B cell (primary cell): Measurements from ENCODE around the gene PTPN6. TPM values are rescaled to one million over a fixed set of nuclear protein-coding genes. Genes with fewer than 3 reads are reported as not detected.

Source experiments
- ATAC-seq: fragments of 200-7000 bp; cut with Tn5 transposase; one replicate; pipeline ENCODE4 v1.10.0; 2021; ENCODE audit warnings: low read depth, mild to moderate bottlenecking, moderate number of reproducible peaks, moderate library complexity
- CTCF ChIA-PET: fragments of 350-600 bp; sonication (Branson Sonifier 250); formaldehyde crosslinking; loops from one replicate; lab custom pipeline; 2021; ENCODE audit warnings: antibody characterized with exemption, inconsistent platforms; lab: Charles Lee
- POLR2A ChIA-PET: fragments of 350-600 bp; sonication (Branson Sonifier 250); formaldehyde crosslinking; loops from one replicate; lab custom pipeline; 2021; ENCODE audit warnings: antibody characterized with exemption; lab: Charles Lee
- DNase-seq: peaks from one replicate; pipeline ENCODE4 v3.0.0; 2013
- H2AFZ ChIP-seq: 2 replicates; pipeline ENCODE4 v1.6.1; 2012; ENCODE audit warnings: mild to moderate bottlenecking, low read depth, low read length; ENCODE audit not compliant: insufficient read depth, poor library complexity, severe bottlenecking
- H3K27ac ChIP-seq, 2 donors: 1 replicate in 1 of 2; 2 replicates in 1 of 2; pipeline ENCODE4 v1.5.1; 2012 to 2013; ENCODE audit warnings: low read length in 2 of 2, mild to moderate bottlenecking in 2 of 2, moderate library complexity in 1 of 2
- H3K27me3 ChIP-seq, 4 experiments: fragments of 200-600 bp in 1 of 4; sonication (generic) in 1 of 4; replicated peaks in 1 of 4; 1 replicate in 2 of 4; 2 replicates in 2 of 4; pipeline versions ENCODE4 v1.6.1 to v1.7.0; 2013 to 2016; ENCODE audit warnings: low read length in 3 of 4, mild to moderate bottlenecking in 2 of 4, mixed read lengths in 1 of 4, moderate library complexity in 1 of 4; ENCODE audit not compliant: insufficient read depth in 4 of 4, control insufficient read depth in 3 of 4; ENCODE audit errors: control extremely low read depth in 1 of 4
- H3K36me3 ChIP-seq, 2 experiments: replicated peaks in 1 of 2; 1 replicate in 1 of 2; 2 replicates in 1 of 2; pipeline versions ENCODE4 v1.6.1 to v1.7.1; 2013; ENCODE audit warnings: low read length in 1 of 2; ENCODE audit not compliant: insufficient read depth in 2 of 2, control insufficient read depth in 1 of 2; ENCODE audit errors: control extremely low read depth in 1 of 2, extremely low read depth in 1 of 2
- H3K4me1 ChIP-seq, 2 donors: fragments of 200-600 bp in 1 of 2; sonication (generic) in 1 of 2; 1 replicate in 1 of 2; 2 replicates in 1 of 2; pipeline versions ENCODE4 v1.5.1 to v1.6.1; 2013 to 2017; ENCODE audit warnings: low read length in 2 of 2; ENCODE audit not compliant: control insufficient read depth in 2 of 2, insufficient read depth in 2 of 2
- H3K4me2 ChIP-seq: replicated peaks from 2 replicates; pipeline ENCODE3; 2012; ENCODE audit warnings: mild to moderate bottlenecking, low read depth, low read length; ENCODE audit not compliant: poor library complexity, severe bottlenecking
- H3K4me3 ChIP-seq, 5 experiments: fragments of 200-600 bp in 1 of 5; sonication (generic) in 1 of 5; 1 replicate in 3 of 5; 2 replicates in 2 of 5; pipeline versions ENCODE4 v1.5.1 to v1.7.0; 2011 to 2016; ENCODE audit warnings: low read length in 4 of 5, mild to moderate bottlenecking in 4 of 5, low read depth in 2 of 5, control low read depth in 1 of 5, moderate library complexity in 1 of 5; ENCODE audit not compliant: insufficient read depth in 1 of 5; ENCODE audit errors: control extremely low read depth in 1 of 5, extremely low read depth in 1 of 5
- H3K79me2 ChIP-seq: fragments of 200-600 bp; sonication (generic); one replicate; pipeline ENCODE4 v1.6.0; 2016; ENCODE audit warnings: low read length; ENCODE audit not compliant: control insufficient read depth, insufficient read depth
- H3K9ac ChIP-seq: fragments of 200-600 bp; sonication (generic); 2 replicates; pipeline ENCODE4 v1.6.1; 2017; ENCODE audit warnings: mild to moderate bottlenecking, low read length, moderate library complexity
- H3K9me3 ChIP-seq, 3 donors: one replicate each; pipeline versions ENCODE4 v1.6.1 to v1.7.1; 2013; ENCODE audit warnings: low read length in 2 of 3; ENCODE audit not compliant: control insufficient read depth in 2 of 3, insufficient read depth in 1 of 3; ENCODE audit errors: control extremely low read depth in 1 of 3
- H4K20me1 ChIP-seq: 2 replicates; pipeline ENCODE4 v1.6.0; 2012; ENCODE audit warnings: mild to moderate bottlenecking, low read length; ENCODE audit not compliant: insufficient read depth, control insufficient read depth, poor library complexity, severe bottlenecking
- H3K27ac Mint-ChIP-seq: one replicate; pipeline ENCODE4 v1.8.0; 2021; ENCODE audit warnings: mixed read lengths
- H3K27me3 Mint-ChIP-seq: one replicate; pipeline ENCODE4 v1.8.0; 2021; ENCODE audit warnings: mixed read lengths
- H3K4me1 Mint-ChIP-seq: one replicate; pipeline ENCODE4 v1.8.0; 2021; ENCODE audit warnings: mixed read lengths
- H3K4me3 Mint-ChIP-seq: one replicate; pipeline ENCODE4 v1.8.0; 2021; ENCODE audit warnings: mixed read lengths
- H3K9me3 Mint-ChIP-seq: one replicate; pipeline ENCODE4 v1.8.0; 2022; ENCODE audit warnings: mixed read lengths; ENCODE audit not compliant: insufficient read depth
- CTCF ChIP-seq: fragments of 200-600 bp; IDR thresholded peaks from one replicate; pipeline ENCODE4 v1.8.0; 2022; ENCODE audit warnings: antibody characterized with exemption, mild to moderate bottlenecking
- EZH2 ChIP-seq: IDR thresholded peaks from 2 replicates; pipeline ENCODE4 v1.6.1; 2012; ENCODE audit warnings: borderline replicate concordance, low read depth, mild to moderate bottlenecking, moderate library complexity, low read length; ENCODE audit not compliant: insufficient read depth, poor library complexity, severe bottlenecking
- WGBS: methylation state at CpG from one replicate; pipeline ENCODE4 v1.1.5; 2013; ENCODE audit warnings: missing lambda C conversion rate; ENCODE audit not compliant: insufficient coverage; 5-methylcytosine and 5-hydroxymethylcytosine counted together
- intact Hi-C: fragments of 100-400 bp; cut with micrococcal nuclease; formaldehyde crosslinking; loops from one replicate; pipeline ENCODE4 v1.10.0; 2022
- polyA plus RNA-seq: library from polyadenylated mRNA; depleted of rRNA; stranded (reverse); fragments of >200 nt; gene quantifications from 2 replicates; pipeline ENCODE4 v1.2.3, GENCODE V29; 2012
- total RNA-seq, 2 donors: library from RNA; stranded (reverse); fragments of 120-200 nt in 1 of 2; gene quantifications; 1 replicate in 1 of 2; 2 replicates in 1 of 2; pipeline versions ENCODE4 v1.2.3 to v1.2.4, GENCODE V29; 2013 to 2022

PTPN6 gene
- total and polyA plus RNA-seq, 2 donors (not counting 1 experiment from before 2014, with no cell fraction given): 312 to 874 TPM

GRCh38 chr12:6955108-6956020 lies 4.2 kb downstream of the PTPN6 start:
- peak overlapping the region in 4 of 5 experiments; percentile 88 to 98 (median 95) for H3K4me3 ChIP-seq
- 64% methylated on average over 15 of the region's 22 CpGs for WGBS
- POLR2A ChIA-PET: interaction anchor here (1.5 to 18.2 kb wide), 2 partner anchors 9 to 11 kb away, joined by 3 to 662 read pairs; partner anchors contain the start of genes C12orf57, PTPN6 and RNU7-1

More at GRCh38 chr12:6955108-6956020, 4.2 kb downstream of the PTPN6 start:
- CTCF ChIA-PET: interaction anchor here (1.4 to 13.5 kb wide), 4 partner anchors 9 to 84 kb away, joined by 3 to 944 read pairs (median 64); partner anchors contain the start of genes C12orf57, PTPN6, RNU7-1 and SPSB2
- intact Hi-C loops: no loop called here
- no peaks in the 10 kb centered on the region for H3K9me3 ChIP-seq
- peak overlapping the region; percentile 92 for H3K4me2 ChIP-seq
- H3K27me3 Mint-ChIP-seq: no peaks in the 10 kb centered on the region
- H3K4me1 ChIP-seq: peaks cover 71 to 76% of the 10 kb centered on the region in 2 donors
- peaks cover 89% of the 10 kb centered on the region for H3K4me1 Mint-ChIP-seq
- H3K36me3 ChIP-seq: peaks cover 0 to 85% of the 10 kb centered on the region in 2 experiments
- no peak for DNase-seq
- no peaks in the 10 kb centered on the region for H3K9me3 Mint-ChIP-seq
- H3K27me3 ChIP-seq: no peaks in the 10 kb centered on the region
- TF ChIP-seq EZH2 (no peak), CTCF (no peak)
- peak overlapping the region; percentile 95 to 99 for H3K27ac ChIP-seq
- no peak overlapping the region for H2AFZ ChIP-seq
- peaks cover 96% of the 10 kb centered on the region for H3K79me2 ChIP-seq
- H3K9ac ChIP-seq: peak overlapping the region; percentile 95
- ATAC-seq: no peak
- H4K20me1 ChIP-seq: peaks cover 64% of the 10 kb centered on the region
- peak overlapping the region; percentile 98 for H3K4me3 Mint-ChIP-seq
- peak overlapping the region; percentile 98 for H3K27ac Mint-ChIP-seq
